ENCODE results near the gene SRL. TPM values are rescaled to one million over a fixed set of nuclear protein-coding genes. Genes with fewer than 3 reads are reported as not detected.

The SRL gene
- 68.3 and 71.0 TPM in 2 replicates for total RNA-seq (2014; rRNA removed; shearing (Covaris generic))

DNA sequence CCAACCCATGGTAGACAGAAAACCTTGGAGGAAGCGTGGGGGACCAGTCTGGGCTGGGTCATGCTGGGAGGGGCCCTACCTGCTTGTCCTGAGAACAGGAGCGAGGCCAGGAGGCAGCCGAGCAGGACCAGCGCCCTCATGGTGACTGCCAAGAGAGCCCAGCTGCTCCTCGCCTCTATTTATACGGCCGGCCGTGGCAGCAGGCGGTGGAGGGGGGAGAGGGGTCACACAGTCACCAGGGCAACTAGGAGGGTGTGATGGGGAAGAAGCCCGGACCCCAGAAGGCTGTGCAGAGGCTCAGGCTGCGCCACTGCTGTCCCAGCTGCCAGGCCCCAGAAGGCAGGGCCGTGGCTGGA lies at the start of gene SRL:
TSS of gene SRL (minus strand) at position 153 of the 356 bp plus-strand sequence. CDS start at position 140, 13 bp downstream.
- Histone ChIP-seq H3K4me1 (peaks cover 39% of the 10 kb centered on the region), H3K9me3 (replicated peaks) (0 out of 2 replicates have a peak, but pooled peaks cover 5% of the 10 kb centered on the region), H3K36me3 (no peaks in the 10 kb centered on the region), H3K27ac (peak within 1 kb of the TSS; percentile 66), H3K4me3 (peak within 1 kb of the TSS; percentile 61), H3K27me3 (no peaks in the 10 kb centered on the region)
- DNase-seq: peak; percentile 80 to 81

DNA sequence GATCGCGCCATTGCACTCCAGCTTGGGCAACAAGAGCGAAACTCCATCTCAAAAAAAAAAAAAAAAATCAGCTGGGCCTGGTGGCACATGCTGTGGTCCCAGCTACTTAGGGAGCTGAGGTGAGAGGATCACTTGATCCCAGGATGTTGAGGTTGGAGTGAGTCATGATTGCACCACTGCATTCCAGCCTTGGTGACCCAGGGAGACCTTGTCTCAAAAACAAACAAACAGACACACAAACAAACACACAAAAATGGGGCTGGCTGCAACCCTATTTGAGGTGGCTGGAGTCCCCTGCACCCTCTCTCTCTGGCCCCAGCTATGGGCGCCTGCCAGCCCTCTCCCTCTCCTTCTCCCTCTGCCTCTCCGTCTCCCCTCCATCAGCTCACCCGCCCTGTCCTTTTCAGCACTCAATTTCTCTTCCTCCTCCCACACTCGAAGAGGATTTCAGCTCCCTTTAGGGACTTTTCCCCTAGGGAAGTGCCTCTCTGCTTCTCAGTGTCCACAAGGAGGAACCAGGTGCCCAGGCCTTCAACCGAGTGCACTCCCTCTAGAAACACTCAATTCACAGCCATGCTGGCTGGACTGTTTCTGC lies 48.5 kb upstream of the SRL start:
- no peak overlapping the region for H3K27ac ChIP-seq
- H3K27me3 ChIP-seq: no peaks in the 10 kb centered on the region
- peaks cover 9% of the 10 kb centered on the region for H3K4me1 ChIP-seq
- H3K4me3 ChIP-seq: no peak overlapping the region
- DNase-seq: no peak
- no peaks in the 10 kb centered on the region for H3K9me3 ChIP-seq (replicated peaks)
- no peaks in the 10 kb centered on the region for H3K36me3 ChIP-seq

DNA sequence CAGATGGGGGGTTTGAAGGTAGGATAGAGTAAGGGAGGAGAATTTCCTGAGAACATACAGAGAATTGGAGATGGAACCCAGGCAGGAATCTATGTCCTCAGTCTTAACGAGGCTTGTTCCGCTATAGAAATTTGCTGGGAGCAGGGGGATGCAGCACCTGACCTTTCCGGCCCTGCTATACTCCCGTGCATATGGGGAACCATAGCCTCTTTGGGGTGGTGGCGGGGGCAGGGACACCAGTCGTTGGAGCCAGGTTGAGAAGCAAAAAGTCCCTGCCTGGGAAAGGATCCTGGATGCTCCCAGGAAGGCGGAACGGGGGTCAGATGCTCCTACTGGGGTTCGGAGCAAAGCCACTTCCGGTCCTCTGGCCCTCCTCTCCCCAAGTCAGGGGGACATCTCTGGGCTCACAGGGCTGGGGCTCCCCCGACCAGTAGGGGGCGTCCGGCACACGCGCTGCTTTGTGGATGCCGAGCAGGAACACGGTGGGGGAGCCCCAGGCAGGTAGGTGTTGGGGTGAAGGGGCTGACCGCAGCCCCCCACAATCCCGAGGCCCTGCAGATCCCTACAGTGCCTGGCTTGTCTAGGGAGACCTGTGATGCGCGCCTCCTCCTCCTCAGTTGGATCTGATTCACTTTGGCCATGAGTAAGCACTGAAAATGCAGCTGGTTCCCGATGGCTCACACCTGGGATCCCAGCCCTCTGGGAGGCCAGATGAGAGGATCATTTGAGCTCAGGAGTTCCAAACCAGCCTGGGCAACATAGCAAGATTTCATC lies 46.5 kb upstream of the SRL start:
- peak overlapping the region; percentile 27 for H3K4me3 ChIP-seq
- H3K9me3 ChIP-seq (replicated peaks): no peaks in the 10 kb centered on the region
- H3K27ac ChIP-seq: no peak overlapping the region
- peak; percentile 77 to 83 for DNase-seq
- H3K4me1 ChIP-seq: peaks cover 3% of the 10 kb centered on the region; the same call in 1 of the 2 replicates
- H3K36me3 ChIP-seq: no peaks in the 10 kb centered on the region
- H3K27me3 ChIP-seq: no peaks in the 10 kb centered on the region

- no peak overlapping the region for H3K4me3 ChIP-seq
- DNase-seq: no peak
- peaks cover 7% of the 10 kb centered on the region; the same call in 1 of the 2 replicates for H3K9me3 ChIP-seq (replicated peaks)
- no peak overlapping the region for H3K27ac ChIP-seq
- no peaks in the 10 kb centered on the region; the same call in 1 of the 2 replicates for H3K4me1 ChIP-seq
- no peaks in the 10 kb centered on the region for H3K27me3 ChIP-seq
- H3K36me3 ChIP-seq: no peaks in the 10 kb centered on the region
Measured at GRCh38 chr16:4285167-4285566, 43.3 kb upstream of the SRL start.

DNA sequence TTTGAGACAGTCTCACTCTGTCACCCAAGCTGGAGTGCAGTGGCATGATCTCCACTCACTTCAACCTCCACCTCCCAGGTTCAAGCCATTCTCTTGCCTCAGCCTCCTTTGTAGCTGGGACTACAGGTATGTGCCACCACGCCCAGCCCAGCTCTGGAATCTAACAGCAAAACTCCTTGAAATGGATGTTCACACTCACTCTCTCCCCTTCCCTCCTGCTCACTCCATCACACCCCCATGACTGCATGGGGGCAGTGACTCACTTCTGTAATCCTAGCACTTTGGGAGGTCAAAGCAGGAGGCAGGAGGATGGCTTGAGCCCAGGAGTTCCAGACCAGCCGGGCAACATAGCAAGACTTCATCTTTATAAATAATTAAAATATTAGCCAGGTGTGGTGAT lies 42.1 kb upstream of the SRL start:
- no peak for DNase-seq
- Histone ChIP-seq H3K4me3 (no peak overlapping the region), H3K4me1 (no peaks in the 10 kb centered on the region; the same call in 1 of the 2 replicates), H3K9me3 (replicated peaks) (peaks cover 7% of the 10 kb centered on the region; the same call in 1 of the 2 replicates), H3K27me3 (no peaks in the 10 kb centered on the region), H3K36me3 (no peaks in the 10 kb centered on the region), H3K27ac (no peak overlapping the region)

DNA sequence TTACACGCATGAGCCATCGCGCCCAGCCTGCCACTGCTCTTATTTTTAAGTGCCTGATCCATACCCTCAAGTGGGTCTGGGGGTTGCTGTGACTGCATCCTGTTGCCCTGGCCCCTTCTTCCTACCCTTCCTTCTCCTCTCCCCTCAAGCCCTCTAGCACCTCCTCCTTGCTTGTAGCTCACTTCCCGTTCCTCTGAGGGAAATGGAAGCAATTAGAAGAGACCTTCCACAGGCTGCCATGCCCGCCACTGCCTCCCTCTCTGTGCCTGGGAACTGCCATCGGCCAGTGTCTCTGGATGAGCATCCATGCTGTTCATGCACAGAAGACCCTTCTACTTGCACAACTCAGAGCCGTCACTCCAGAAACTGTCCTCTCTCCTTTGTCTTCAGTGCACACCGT lies 41.6 kb upstream of the SRL start:
- no peak for DNase-seq
- H3K27me3 ChIP-seq: no peaks in the 10 kb centered on the region
- no peaks in the 10 kb centered on the region; the same call in 1 of the 2 replicates for H3K4me1 ChIP-seq
- peaks cover 7% of the 10 kb centered on the region; the same call in 1 of the 2 replicates for H3K9me3 ChIP-seq (replicated peaks)
- no peak overlapping the region for H3K27ac ChIP-seq
- H3K36me3 ChIP-seq: no peaks in the 10 kb centered on the region
- H3K4me3 ChIP-seq: no peak overlapping the region

GRCh38 chr16:4280625-4281024 lies 38.7 kb upstream of the SRL start:
- Histone ChIP-seq H3K9me3 (replicated peaks) (peaks cover 7% of the 10 kb centered on the region; the same call in 1 of the 2 replicates), H3K27me3 (no peaks in the 10 kb centered on the region), H3K36me3 (no peaks in the 10 kb centered on the region), H3K4me1 (no peaks in the 10 kb centered on the region), H3K4me3 (no peak overlapping the region), H3K27ac (no peak overlapping the region)
- no peak for DNase-seq

- Histone ChIP-seq H3K27me3 (no peaks in the 10 kb centered on the region), H3K4me1 (no peaks in the 10 kb centered on the region), H3K4me3 (no peak overlapping the region), H3K36me3 (no peaks in the 10 kb centered on the region), H3K27ac (no peak overlapping the region), H3K9me3 (replicated peaks) (peaks cover 7% of the 10 kb centered on the region; the same call in 1 of the 2 replicates)
- no peak for DNase-seq
Measured at GRCh38 chr16:4277987-4278513, 36.2 kb upstream of the SRL start.

DNA sequence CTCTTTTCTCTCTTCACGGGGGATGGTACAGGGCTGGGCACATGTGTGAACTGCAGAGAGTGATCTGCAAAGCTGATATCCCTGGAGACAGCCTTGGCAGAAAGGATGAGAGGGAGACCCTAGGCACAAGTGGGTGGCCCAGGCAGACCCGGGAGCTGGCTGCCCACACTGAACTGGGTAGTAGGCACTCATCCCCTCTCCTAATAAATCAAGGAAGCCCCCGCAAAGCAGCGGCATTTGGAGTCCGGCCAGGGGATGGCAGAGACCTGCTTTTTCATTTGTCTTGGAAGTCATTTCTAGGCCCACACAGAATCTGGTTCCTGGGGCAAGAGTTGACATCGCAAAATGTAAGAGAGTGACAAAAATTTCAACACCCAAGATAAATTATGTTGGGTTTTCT lies 34.0 kb upstream of the SRL start:
- no peak for DNase-seq
- Histone ChIP-seq H3K9me3 (replicated peaks) (peaks cover 2% of the 10 kb centered on the region; the same call in 1 of the 2 replicates), H3K4me3 (no peak overlapping the region), H3K4me1 (no peaks in the 10 kb centered on the region), H3K27me3 (no peaks in the 10 kb centered on the region), H3K36me3 (no peaks in the 10 kb centered on the region), H3K27ac (no peak overlapping the region)

DNA sequence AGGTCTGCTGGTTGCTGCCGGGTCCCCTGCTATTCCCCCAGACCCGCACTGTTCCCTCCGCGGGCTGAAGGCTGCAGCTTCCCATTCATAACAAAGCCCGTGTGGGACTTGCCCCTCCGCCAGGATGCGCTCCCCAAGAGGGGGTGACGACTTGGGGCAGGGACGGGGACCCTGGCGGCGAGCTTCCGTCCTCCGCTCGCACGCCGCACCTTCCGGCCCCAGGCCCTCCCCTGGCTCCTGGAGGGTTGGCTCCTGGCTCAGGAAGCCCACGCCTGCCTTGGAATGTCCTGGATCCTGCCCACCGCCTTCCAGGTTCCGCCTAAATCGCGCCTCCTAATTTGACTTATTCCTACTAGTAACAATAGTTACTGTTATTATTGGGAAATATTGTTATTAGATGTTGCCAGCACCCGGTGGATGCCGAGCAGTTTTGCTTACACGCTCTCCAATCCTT lies 32.0 kb upstream of the SRL start:
- Histone ChIP-seq H3K36me3 (0 out of 2 replicates have a peak, but pooled peaks cover 2% of the 10 kb centered on the region), H3K4me1 (no peaks in the 10 kb centered on the region), H3K4me3 (peak overlapping the region; percentile 100), H3K9me3 (replicated peaks) (no peaks in the 10 kb centered on the region), H3K27me3 (no peaks in the 10 kb centered on the region), H3K27ac (peak overlapping the region; percentile 53)
- DNase-seq: peak; percentile 61 to 65

DNA sequence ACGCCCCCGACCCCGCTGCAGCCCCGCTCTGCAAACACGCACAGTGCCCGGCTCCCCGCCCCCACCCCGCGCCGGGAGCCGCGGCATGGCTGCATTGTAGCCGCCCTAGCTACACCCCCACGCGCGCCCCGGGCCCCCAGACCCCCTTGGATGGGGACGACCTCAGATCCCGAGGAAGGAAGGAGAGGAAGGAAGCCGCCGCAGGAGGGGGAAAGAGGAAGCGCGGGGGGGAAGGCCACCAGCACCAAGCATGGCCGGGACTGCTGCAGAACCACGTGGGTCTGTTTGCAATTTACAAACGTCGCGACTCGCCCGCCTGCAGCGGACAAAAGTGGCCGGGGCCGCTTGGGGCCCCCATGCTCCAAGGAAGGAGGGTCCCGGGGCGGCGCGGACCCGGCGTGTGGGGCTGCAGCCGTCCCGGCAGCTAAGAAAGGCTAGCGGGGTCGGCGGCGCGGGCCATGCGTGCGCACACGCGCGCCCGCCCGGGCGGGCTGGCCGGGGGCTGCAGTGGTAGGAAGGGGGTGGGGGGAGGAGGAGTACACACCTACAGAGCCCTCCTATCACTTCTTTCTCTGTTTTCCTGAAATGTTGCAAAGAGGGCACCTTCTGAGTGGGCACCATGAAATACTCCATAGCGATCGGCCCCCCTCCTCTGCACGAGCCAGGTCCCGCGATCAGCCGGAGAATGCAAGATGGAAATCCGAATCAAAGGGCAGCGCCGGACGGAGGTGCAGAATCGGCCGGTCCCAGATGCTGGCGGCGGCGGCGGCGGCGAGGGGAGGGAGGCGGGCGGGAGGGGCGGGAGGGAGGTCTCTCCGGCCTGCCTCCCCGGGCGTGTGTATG lies 30.5 kb upstream of the SRL start:
- Histone ChIP-seq H3K27me3 (no peaks in the 10 kb centered on the region), H3K4me1 (no peaks in the 10 kb centered on the region), H3K27ac (peak overlapping the region; percentile 95), H3K9me3 (replicated peaks) (no peaks in the 10 kb centered on the region), H3K4me3 (peak overlapping the region; percentile 100), H3K36me3 (0 out of 2 replicates have a peak, but pooled peaks cover 2% of the 10 kb centered on the region)
- DNase-seq: peak; percentile 47 to 49

DNA sequence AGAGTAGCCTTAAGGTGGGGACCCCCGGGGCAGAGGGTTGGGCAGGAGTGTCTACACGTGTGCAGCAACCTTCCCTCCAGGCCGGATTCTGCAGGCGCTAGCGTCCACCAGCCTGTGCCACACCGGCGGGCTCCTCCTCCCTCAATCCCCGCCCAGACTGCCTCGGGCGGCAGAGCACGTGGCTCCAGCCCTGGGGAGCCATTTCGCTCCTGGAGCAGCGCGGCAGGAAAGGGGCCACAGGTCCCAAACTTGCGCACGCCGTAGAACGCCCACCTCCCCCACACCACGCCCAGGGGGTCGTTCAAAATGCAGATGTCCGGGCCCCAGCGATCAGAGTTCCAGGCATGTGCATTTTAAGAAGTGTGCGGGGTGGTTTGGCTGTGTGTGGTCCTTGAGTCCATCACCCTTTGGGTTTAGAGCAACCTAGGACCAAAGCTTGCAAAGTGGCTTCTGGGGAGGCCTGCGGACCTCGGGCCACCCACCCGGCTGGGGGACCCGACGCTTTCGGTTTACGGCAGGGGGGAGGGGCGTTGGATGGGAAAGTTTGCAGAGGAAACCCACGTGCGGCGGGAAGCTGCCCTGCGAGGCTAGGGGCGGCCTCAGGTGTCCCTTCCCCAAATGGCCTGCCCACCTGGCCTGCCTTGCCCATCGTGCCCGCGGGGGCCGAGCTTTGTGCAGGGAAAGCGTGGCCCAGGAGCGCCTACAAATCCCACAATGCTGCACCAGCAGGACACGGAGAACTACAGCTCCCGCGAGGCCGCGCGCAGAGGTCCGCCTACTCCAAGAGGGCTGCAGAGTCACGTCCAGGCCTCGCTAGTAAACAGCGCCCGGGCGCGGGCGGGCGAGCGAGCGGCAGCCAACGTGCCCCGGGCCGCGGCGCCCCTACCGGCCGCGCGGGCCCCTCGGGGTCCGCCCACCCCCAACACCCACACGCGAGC lies 29.6 kb upstream of the SRL start:
- peak; percentile 91 to 95 for DNase-seq
- no peaks in the 10 kb centered on the region for H3K9me3 ChIP-seq (replicated peaks)
- peak overlapping the region; percentile 95 for H3K27ac ChIP-seq
- H3K4me3 ChIP-seq: peak overlapping the region; percentile 100
- H3K4me1 ChIP-seq: no peaks in the 10 kb centered on the region
- H3K27me3 ChIP-seq: no peaks in the 10 kb centered on the region
- peaks cover 5% of the 10 kb centered on the region; the same call in 1 of the 2 replicates for H3K36me3 ChIP-seq

DNA sequence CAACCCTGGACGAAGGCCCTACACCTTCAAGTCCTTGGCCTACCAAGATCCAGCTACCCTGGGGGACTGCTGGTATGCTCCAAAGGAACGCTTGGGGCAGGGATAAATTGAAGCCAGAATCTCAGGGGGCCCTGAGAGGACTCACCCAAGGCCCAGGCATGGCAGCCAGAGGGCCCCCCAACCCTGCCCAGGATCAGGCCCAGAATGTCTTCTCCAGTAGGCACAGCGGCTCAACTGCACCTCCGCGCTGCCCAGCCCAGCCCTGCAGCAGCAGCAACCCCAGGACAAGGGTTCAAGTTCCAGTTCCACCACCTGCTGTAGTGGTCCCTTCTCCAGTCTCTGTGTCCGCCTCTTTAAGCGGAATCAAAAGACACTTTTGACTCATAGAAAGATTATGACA lies 28.7 kb upstream of the SRL start:
- Histone ChIP-seq H3K27ac (no peak overlapping the region), H3K36me3 (peaks cover 9% of the 10 kb centered on the region; the same call in 1 of the 2 replicates), H3K27me3 (no peaks in the 10 kb centered on the region), H3K9me3 (replicated peaks) (no peaks in the 10 kb centered on the region), H3K4me1 (no peaks in the 10 kb centered on the region), H3K4me3 (peak overlapping the region; percentile 100)
- DNase-seq: no peak
